Right atrium auricular region (tissue), 2 donors: ENCODE data around the gene LCK. TPM values are rescaled to one million over a fixed set of nuclear protein-coding genes. Genes with fewer than 3 reads are reported as not detected.
"Not testable (repeated sequence)": the region's sequence is repeated elsewhere in the genome, so short reads cannot be mapped to it uniquely, and the experiment has no call there.

ENCODE experiments used
- DNase-seq: peaks from one replicate; pipeline ENCODE4 v3.0.0-alpha.2; 2019; ENCODE audit warnings: low spot score
- H3K27ac ChIP-seq, 2 donors: fragments of 200-600 bp; sonication (generic); 1 replicate in 1 of 2; 2 replicates in 1 of 2; pipeline ENCODE4 v1.5.1; 2016 to 2019
- H3K27me3 ChIP-seq, 2 donors: fragments of 200-600 bp; sonication (generic); one replicate each; pipeline versions ENCODE4 v1.5.1 to v1.6.0; 2017 to 2019
- H3K36me3 ChIP-seq: fragments of 200-600 bp; sonication (generic); one replicate; pipeline ENCODE4 v1.5.1; 2016
- H3K4me1 ChIP-seq, 2 donors: fragments of 200-600 bp; sonication (generic); one replicate each; pipeline versions ENCODE4 v1.5.1 to v1.6.0; 2017 to 2019
- H3K4me3 ChIP-seq, 2 donors: fragments of 200-600 bp; sonication (generic); 1 replicate in 1 of 2; 2 replicates in 1 of 2; pipeline ENCODE4 v1.5.1; 2017 to 2019; ENCODE audit warnings: mild to moderate bottlenecking in 1 of 2, moderate library complexity in 1 of 2
- H3K9me3 ChIP-seq, 2 donors: fragments of 200-600 bp; sonication (generic); one replicate each; pipeline ENCODE4 v1.5.1; 2019
- CTCF ChIP-seq, 2 donors: fragments of 200-600 bp; sonication (generic); IDR thresholded peaks; one replicate each; pipeline ENCODE4 v1.5.1; 2019; ENCODE audit warnings: antibody characterized with exemption in 2 of 2
- total RNA-seq, 2 donors: library from RNA; depleted of rRNA; stranded (reverse); fragments of >200 nt; gene quantifications; one replicate each; pipeline ENCODE4 v1.1.0, GENCODE V29; 2016

The LCK gene
- total RNA-seq, 2 donors from 2014 or later = 0.74 to 0.98 TPM

DNA sequence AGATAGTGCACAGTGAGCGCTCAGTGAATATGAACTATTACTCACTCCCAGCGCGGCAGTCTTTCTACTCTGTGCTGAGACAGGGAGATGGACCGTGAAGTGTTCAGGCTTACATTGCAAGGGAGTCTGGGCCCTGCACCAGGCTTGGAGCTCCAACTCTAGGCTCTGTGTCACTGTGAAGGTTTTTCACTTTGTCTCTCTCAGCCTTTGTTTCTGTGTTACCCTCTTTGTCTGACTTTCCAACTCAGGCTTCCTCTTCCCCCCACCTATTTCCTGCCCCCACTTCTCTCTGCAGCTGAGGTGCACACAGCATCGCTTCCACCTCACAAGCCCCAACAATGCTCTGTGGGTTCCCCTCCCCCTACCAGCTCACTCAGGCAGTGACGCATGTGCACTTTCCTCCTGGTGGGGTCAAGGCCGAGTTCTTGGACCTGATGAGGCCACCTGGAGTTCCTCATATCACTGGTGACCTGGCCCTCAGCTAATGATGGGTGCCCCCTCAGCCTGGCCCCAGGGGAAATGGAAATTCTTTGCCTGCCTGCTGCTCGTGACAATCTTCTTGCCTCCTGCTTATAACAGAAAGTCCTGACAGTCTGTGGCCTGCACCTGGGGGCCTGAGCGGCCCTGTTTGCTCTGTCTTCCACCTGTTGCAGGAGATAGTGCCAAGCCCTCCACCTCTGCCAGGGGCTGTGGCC, 1.1 kb upstream of the LCK start:
- no peak for TF ChIP-seq CTCF (IDR thresholded peaks at IDR 0.05)
- H3K4me1 ChIP-seq = peaks cover 0 to 56% of the 10 kb centered on the region in 2 donors
- no peak for DNase-seq

DNA sequence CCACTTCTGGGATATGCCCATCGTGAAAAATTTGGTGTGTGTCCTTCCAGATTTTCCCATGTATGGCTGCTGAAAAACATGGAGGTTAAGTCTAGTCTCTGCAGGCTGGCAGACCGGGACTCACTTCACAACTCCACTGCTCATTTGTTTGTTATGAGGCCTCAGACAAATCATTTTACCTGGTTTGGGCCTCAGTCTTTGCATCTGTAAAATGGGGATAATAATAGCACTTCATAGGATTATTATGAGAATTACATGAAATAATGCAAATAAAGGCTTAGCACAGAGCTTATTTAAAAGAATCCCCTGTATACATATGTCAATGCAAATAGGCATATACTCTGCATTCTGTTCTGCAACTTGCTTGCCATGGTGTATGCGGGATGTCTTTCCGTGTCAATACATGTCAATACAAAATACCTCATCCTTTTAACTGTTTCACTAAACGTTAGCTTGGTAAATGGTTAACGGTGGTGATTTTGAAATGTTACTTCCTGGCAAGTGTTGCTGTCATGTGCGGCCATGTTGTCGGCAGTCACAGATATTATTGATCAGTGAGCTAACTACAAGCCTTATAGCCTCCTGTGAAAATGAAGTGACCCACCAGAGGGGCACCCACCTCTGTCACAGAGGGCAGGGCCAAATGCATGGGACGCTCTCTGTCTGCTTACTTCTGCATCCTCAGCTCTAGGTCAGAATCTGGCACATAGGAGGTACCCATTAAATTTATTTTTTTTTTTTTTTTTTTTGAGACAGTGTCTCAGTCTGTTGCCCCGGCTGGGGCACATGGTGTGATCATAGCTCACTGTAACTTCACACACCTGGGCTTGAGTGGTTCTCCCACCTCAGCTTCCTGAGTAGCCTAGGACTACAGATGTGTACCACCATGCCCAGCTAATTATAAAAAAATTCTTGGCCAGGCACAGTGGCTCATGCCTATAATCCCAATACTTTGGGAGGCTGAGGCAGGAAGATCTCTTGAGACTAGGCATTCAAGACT, 4.3 kb downstream of the LCK start:
- TF ChIP-seq CTCF (IDR thresholded peaks at IDR 0.05) = no peak
- Histone ChIP-seq H3K9me3 (no peaks in the 10 kb centered on the region), H3K4me3 (no peak overlapping the region), H3K27me3 (no peaks in the 10 kb centered on the region), H3K27ac (no peak overlapping the region), H3K4me1 (peaks cover 0 to 17% of the 10 kb centered on the region in 2 donors), H3K36me3 (no peaks in the 10 kb centered on the region)
- no peak for DNase-seq

More for the DNA sequence above, 1.1 kb upstream of the LCK start:
- Histone ChIP-seq H3K36me3 (no peaks in the 10 kb centered on the region), H3K9me3 (no peaks in the 10 kb centered on the region), H3K27me3 (no peaks in the 10 kb centered on the region), H3K4me3 (no peak overlapping the region), H3K27ac (peak overlapping the region; percentile 62 to 66)

GRCh38 chr1:32256473-32257226, 5.6 kb downstream of the LCK start:
- no peaks in the 10 kb centered on the region for H3K27me3 ChIP-seq
- H3K27ac ChIP-seq = no peak overlapping the region
- no peak overlapping the region for H3K4me3 ChIP-seq
- no peak for TF ChIP-seq CTCF (IDR thresholded peaks at IDR 0.05)
- peaks cover 0 to 5% of the 10 kb centered on the region in 2 donors for H3K4me1 ChIP-seq
- DNase-seq = no peak
- H3K36me3 ChIP-seq = no peaks in the 10 kb centered on the region
- no peaks in the 10 kb centered on the region for H3K9me3 ChIP-seq

DNA sequence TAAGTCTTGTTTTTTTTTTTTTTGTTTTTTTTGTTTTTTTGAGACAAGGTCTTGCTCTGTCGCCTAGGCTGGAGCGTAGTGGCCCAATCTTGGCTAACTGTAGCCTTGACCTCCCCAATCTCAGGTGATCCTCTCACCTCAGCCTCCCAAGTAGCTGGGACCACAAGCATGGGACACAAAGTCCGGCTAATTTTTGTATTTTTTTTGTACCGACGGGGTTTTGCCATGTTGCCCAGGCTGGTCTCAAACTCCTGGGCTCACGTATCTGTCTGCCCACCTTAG, 6.1 kb downstream of the LCK start:
- peaks cover 0 to 3% of the 10 kb centered on the region in 2 donors for H3K4me1 ChIP-seq
- TF ChIP-seq CTCF (IDR thresholded peaks at IDR 0.05) = no peak
- no peaks in the 10 kb centered on the region for H3K36me3 ChIP-seq
- no peak overlapping the region for H3K27ac ChIP-seq
- no peak overlapping the region for H3K4me3 ChIP-seq
- no peaks in the 10 kb centered on the region for H3K27me3 ChIP-seq
- DNase-seq = no peak
- no peaks in the 10 kb centered on the region for H3K9me3 ChIP-seq

DNA sequence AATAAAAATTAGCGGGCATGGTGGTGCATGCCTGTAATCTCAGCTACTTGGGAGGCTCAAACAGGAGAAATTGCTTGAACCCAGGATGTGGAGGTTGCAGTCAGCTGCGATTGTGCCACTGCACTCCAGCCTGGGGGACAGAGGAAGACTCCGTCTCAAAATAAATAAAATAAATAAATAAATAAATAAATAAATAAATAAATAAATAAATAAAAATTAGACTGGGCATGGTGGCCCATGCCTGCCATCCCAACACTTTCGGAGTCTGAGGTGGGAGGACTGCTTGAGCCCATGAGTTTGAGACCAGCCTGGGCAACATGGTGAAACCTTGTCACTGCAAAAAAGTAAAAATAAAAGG, 12.2 kb downstream of the LCK start:
- not testable (repeated sequence) for H3K36me3 ChIP-seq

DNA sequence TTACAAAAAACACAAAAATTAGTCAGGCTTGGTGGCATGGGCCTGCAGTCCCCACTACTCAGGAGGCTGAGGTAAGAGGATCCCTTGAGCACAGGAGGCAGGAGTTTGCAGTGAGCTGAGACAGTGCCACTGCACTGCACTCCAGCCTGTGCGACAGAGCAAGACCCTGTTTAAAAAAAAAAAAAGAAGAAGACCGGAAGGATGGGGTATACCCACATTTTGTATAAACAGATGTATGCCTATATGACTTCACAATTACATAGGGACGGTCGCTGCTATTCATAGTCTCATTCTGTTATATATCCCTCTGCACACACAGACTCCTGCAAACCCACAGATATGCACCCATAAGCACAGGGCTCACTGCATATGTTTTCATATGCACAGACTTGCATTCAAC, 12.7 kb downstream of the LCK start:
- Histone ChIP-seq H3K4me3 (no peak overlapping the region), H3K27ac (no peak overlapping the region), H3K27me3 (no peaks in the 10 kb centered on the region), H3K4me1 (no peaks in the 10 kb centered on the region), H3K9me3 (no peaks in the 10 kb centered on the region), H3K36me3 (no peaks in the 10 kb centered on the region)
- TF ChIP-seq CTCF (IDR thresholded peaks at IDR 0.05) = no peak
- DNase-seq = no peak

More for the DNA sequence above, 12.2 kb downstream of the LCK start:
- H3K4me1 ChIP-seq, H3K9me3 ChIP-seq, H3K4me3 ChIP-seq, H3K27ac ChIP-seq, DNase-seq, H3K27me3 ChIP-seq: not testable (repeated sequence)
